Ovary (tissue), 3 donors: ENCODE results near the gene COQ8B.

Experiments
- CTCF ChIP-seq, 3 donors: fragments of 450-650 bp in 2 of 3; fragments of 200-600 bp in 1 of 3; IDR thresholded peaks; one replicate each; pipeline versions ENCODE4 v1.5.1 to v1.8.0; 2016 to 2022; ENCODE audit warnings: antibody characterized with exemption in 3 of 3, mild to moderate bottlenecking in 1 of 3
- POLR2A ChIP-seq: fragments of 450-650 bp; IDR thresholded peaks from one replicate; pipeline ENCODE4 v1.6.1; 2017; ENCODE audit warnings: antibody characterized with exemption, mild to moderate bottlenecking, moderate library complexity
- donor health status: DM: no; HTN: no; CAD: no.

- TF ChIP-seq POLR2A (no peak), CTCF (IDR thresholded peaks at IDR 0.05) (no peak)
Observed at GRCh38 chr19:40743926-40744325, 27.2 kb upstream of the COQ8B start.
